ENCODE data around the gene URAD.
A peak's percentile ranks its signal among the peaks of the same experiment; 100 is the strongest.
"Not testable (repeated sequence)": the region's sequence is repeated elsewhere in the genome, so short reads cannot be mapped to it uniquely, and the experiment has no call there.

URAD gene

GRCh38 chr13:28013482-28013881, 25.0 kb upstream of the URAD start:
- DNase-seq (ENCODE audit: low read depth in 1 of 2, low spot score in 1 of 2) = no peak
- in situ Hi-C loops (cut with HindIII; ENCODE audit: low pct_unique_long_range_greater_than_20kb, low sequenced_read_pairs) = no loop called here
- TF ChIP-seq JUND (IDR thresholded peaks at IDR 0.05; ENCODE audit: low read depth) = no peak

DNA sequence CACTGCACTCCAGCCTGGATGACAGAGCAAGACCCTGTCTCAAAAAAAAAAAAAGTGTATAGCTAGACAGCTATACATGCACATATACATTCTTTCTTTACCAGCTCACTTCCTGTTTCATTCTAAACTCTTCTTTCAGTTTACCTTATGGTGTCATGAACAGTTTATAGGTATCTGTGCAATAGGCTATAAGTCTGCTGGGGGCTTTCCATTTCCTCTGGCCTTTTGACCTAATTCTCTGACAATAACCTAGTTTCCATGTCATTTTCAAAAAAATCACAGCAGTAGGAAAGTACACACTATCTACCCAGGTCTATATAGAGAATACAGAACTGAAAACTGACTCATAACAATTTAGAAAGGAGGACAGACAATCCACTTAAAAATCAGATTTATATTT, 24.4 kb upstream of the URAD start:
- in situ Hi-C loops (cut with HindIII; ENCODE audit: low pct_unique_long_range_greater_than_20kb, low sequenced_read_pairs) = no loop called here
- TF ChIP-seq JUND (IDR thresholded peaks at IDR 0.05; ENCODE audit: low read depth) = no peak
- no peak for DNase-seq (ENCODE audit: low read depth in 1 of 2, low spot score in 1 of 2)

DNA sequence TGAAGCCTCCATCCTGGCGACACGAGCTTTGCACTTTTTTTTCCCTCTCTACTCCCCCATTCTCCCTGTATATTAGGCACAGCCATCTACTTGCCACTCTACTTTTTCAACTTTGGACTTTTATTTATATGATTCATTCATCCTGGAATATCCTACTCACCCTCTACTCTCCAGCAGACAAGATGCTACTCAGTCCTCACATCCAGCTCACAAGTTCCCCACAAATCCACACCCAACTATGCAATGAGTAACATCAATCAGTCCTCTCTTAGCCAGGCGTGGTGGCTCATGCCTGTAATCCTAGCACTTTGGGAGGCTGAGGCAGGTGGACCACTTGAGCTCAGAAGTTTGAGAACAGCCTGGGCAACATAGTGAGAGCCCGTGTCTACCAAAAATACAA, 23.9 kb upstream of the URAD start:
- in situ Hi-C loops (cut with HindIII; ENCODE audit: low pct_unique_long_range_greater_than_20kb, low sequenced_read_pairs) = no loop called here

DNA sequence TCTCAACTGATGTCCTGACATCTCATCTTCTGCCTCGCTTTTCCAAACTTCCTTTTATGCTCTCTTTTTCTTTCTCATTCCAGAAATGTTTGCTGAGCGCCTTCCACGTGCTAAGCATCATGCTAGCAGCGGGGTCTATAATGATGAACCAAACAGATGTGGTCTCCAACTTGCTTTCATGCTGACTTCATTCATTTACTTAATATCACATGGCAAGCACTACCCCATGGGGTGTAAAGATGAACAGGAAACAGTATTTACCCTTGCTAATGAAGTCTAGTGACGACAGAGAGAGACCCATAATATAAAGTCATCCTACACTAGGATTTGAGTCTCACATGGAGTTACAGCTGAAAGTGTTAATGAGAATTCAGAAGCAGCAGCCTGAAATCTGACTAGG, 21.6 kb upstream of the URAD start:
- in situ Hi-C loops (cut with HindIII; ENCODE audit: low pct_unique_long_range_greater_than_20kb, low sequenced_read_pairs) = no loop called here
- no peak for DNase-seq (ENCODE audit: low read depth in 1 of 2, low spot score in 1 of 2)
- no peak for TF ChIP-seq JUND (IDR thresholded peaks at IDR 0.05; ENCODE audit: low read depth)

More for the DNA sequence above, 23.9 kb upstream of the URAD start:
- no peak for DNase-seq (ENCODE audit: low read depth in 1 of 2, low spot score in 1 of 2)
- no peak for TF ChIP-seq JUND (IDR thresholded peaks at IDR 0.05; ENCODE audit: low read depth)

- DNase-seq (ENCODE audit: low read depth in 1 of 2, low spot score in 1 of 2); in situ Hi-C loops (cut with HindIII; ENCODE audit: low pct_unique_long_range_greater_than_20kb, low sequenced_read_pairs): not testable (repeated sequence)
Observed at GRCh38 chr13:28005016-28005415, 16.5 kb upstream of the URAD start.

DNA sequence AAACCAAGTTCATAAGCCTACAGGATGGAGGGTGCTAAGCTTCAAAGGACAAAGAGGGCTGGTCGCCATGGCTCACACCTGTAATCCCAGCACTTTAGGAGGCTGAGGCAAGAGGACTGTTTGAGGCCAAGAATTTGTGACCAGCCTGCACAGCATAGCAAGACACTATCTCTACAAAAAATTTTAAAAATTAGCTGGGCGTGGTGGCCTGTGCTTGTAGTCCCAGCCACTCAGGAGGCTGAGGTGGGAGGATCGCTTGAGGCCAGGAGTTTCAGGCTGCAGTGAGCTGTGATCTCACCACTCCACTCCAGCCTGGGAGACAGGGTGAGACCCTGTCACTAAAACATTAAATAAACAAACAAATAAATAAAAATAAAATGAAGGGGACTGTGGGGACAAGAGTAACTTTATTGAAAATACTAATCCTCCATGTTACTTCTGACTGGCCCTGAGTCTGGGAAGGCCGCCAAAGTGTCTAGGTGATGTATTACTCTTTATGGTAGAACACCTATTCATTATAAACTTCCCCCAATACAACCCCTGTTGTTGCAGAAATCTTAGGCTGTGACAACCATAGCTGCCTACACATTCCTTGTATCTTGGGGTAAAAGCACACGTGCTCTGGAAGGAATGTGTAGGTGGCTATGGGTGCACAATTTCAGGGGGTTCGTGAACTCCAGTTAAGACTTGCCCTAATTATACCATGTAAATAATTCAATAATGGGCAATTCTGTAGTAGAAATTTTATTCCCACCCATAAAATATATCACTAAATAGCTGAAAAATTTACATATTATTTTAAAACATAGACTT, 14.6 kb upstream of the URAD start:
- in situ Hi-C loops (cut with HindIII; ENCODE audit: low pct_unique_long_range_greater_than_20kb, low sequenced_read_pairs) = no loop called here

DNA sequence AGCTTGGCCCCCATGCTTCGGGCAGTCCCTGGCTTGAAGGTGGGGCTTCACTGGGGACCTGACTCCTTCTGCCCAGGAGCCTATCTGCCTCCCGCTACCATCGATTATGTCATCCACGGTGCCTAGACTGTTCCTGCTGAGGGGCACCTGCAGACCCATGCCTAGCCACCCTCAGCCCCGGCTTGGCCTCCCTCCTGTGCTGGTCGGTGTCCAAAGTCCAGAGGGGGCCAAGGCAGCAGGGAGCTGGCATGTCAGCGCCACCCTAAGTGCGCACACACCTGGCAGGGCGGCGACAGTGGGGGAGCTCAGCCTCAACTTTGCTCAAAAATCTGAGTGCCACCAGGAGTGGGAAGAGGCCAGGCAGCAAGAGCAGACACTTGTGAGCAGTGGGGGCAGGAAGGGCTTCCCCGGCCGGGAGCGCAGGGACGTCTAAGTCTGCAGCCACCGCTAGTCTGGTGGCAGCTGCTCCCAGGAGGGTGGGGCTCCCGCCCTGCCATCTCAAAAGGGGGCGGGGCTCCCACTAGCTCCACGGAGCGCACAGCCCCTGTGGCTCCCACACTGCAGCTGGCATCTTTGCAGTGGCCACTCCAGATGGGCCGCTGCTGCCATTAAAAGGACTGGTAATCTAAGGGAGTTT, 13.5 kb upstream of the URAD start:
- in situ Hi-C loops (cut with HindIII; ENCODE audit: low pct_unique_long_range_greater_than_20kb, low sequenced_read_pairs) = no loop called here
- DNase-seq (ENCODE audit: low read depth in 1 of 2, low spot score in 1 of 2) = no peak
- no peak for TF ChIP-seq JUND (IDR thresholded peaks at IDR 0.05; ENCODE audit: low read depth)

More for the DNA sequence above, 14.6 kb upstream of the URAD start:
- TF ChIP-seq JUND (IDR thresholded peaks at IDR 0.05; ENCODE audit: low read depth) = no peak
- DNase-seq (ENCODE audit: low read depth in 1 of 2, low spot score in 1 of 2) = no peak

- TF ChIP-seq JUND (IDR thresholded peaks at IDR 0.05; ENCODE audit: low read depth) = no peak
- in situ Hi-C loops (cut with HindIII; ENCODE audit: low pct_unique_long_range_greater_than_20kb, low sequenced_read_pairs) = no loop called here
Observed at GRCh38 chr13:28001049-28001448, 12.6 kb upstream of the URAD start.

DNA sequence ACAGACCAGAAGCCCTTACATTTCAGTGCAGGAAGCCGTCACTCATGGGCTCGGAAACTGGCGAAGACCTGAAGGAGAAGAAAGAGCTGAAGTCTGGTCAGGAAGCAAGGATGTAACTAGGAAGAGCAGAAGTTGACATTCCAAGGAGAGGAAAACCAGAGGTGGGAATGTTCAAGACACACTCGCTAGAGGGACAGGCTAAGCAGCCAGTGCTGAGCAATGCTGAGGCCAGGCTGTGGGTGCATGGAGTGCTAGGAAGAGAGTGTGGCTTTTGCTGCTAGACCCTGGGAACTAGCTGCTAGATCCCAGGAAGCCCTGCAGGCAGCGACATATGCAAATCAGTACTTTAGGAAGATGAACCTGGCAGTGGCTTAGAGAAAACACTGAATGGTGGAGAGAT, 12.1 kb upstream of the URAD start:
- no peak for DNase-seq (ENCODE audit: low read depth in 1 of 2, low spot score in 1 of 2)
- in situ Hi-C loops (cut with HindIII; ENCODE audit: low pct_unique_long_range_greater_than_20kb, low sequenced_read_pairs) = no loop called here
- no peak for TF ChIP-seq JUND (IDR thresholded peaks at IDR 0.05; ENCODE audit: low read depth)

More at GRCh38 chr13:28001049-28001448, 12.6 kb upstream of the URAD start:
- DNase-seq (ENCODE audit: low read depth in 1 of 2, low spot score in 1 of 2) = no peak

GRCh38 chr13:27997904-27998522, 9.5 kb upstream of the URAD start:
- in situ Hi-C loops (cut with HindIII; ENCODE audit: low pct_unique_long_range_greater_than_20kb, low sequenced_read_pairs) = no loop called here
- peak in 1 of 2 experiments; percentile 71 for DNase-seq (ENCODE audit: low read depth in 1 of 2, low spot score in 1 of 2)
- TF ChIP-seq JUND (IDR thresholded peaks at IDR 0.05; ENCODE audit: low read depth) = no peak

- no peak for DNase-seq (ENCODE audit: low read depth in 1 of 2, low spot score in 1 of 2)
- in situ Hi-C loops (cut with HindIII; ENCODE audit: low pct_unique_long_range_greater_than_20kb, low sequenced_read_pairs) = no loop called here
- no peak for TF ChIP-seq JUND (IDR thresholded peaks at IDR 0.05; ENCODE audit: low read depth)
Observed at GRCh38 chr13:27991881-27992280, 3.4 kb upstream of the URAD start.

DNA sequence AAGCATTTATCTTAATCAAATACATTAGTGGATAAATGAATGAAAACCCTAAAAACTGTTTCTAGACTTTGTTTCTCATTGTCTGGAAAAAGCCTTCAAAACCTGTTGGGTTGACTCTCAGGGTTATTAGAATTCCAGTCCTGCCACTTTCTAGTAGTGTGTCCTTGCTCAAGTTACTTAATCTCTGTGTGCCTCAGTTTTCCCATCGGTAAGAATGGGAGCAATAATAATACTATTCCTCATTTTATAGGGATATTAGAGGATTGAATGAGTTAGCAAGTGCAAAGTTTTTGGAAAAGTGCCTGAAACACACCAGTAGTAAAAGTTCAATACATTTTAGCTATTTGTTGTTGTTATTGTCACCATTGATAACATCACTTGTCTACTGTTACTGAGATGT, 2.9 kb downstream of the URAD start:
- no peak for TF ChIP-seq JUND (IDR thresholded peaks at IDR 0.05; ENCODE audit: low read depth)
- DNase-seq (ENCODE audit: low read depth in 1 of 2, low spot score in 1 of 2) = no peak
- in situ Hi-C loops (cut with HindIII; ENCODE audit: low pct_unique_long_range_greater_than_20kb, low sequenced_read_pairs) = no loop called here

GRCh38 chr13:27982361-27982760, 6.1 kb downstream of the URAD start:
- no peak for TF ChIP-seq JUND (IDR thresholded peaks at IDR 0.05; ENCODE audit: low read depth)
- in situ Hi-C loops (cut with HindIII; ENCODE audit: low pct_unique_long_range_greater_than_20kb, low sequenced_read_pairs) = no loop called here
- no peak for DNase-seq (ENCODE audit: low read depth in 1 of 2, low spot score in 1 of 2)
